AG04450 (cell line): ENCODE results near the gene LONRF2. TPM values are rescaled to one million over a fixed set of nuclear protein-coding genes. Genes with fewer than 3 reads are reported as not detected.

Experiments
- CTCF ChIA-PET: fragments of 300-600, 350-600 bp; formaldehyde crosslinking; extraction: SDS; loops from one replicate; lab custom pipeline; 2022; ENCODE audit warnings: antibody characterized with exemption, inconsistent platforms; lab: Charles Lee
- POLR2A ChIA-PET: fragments of 350-600 bp; formaldehyde crosslinking; extraction: SDS; loops from one replicate; lab custom pipeline; 2021; ENCODE audit warnings: antibody characterized with exemption, inconsistent platforms; lab: Yijun Ruan, JAX
- DNase-seq: peaks from one replicate; pipeline ENCODE4 v3.0.0-alpha.2; 2011; ENCODE audit warnings: low read depth, low spot score
- H3K27ac ChIP-seq: one replicate; pipeline ENCODE4 v1.5.1; 2012; ENCODE audit warnings: low read depth, low read length, control low read depth
- H3K27me3 ChIP-seq: one replicate; pipeline ENCODE4 v1.6.0; 2012; ENCODE audit warnings: low read length; ENCODE audit not compliant: control insufficient read depth, insufficient read depth
- H3K4me3 ChIP-seq: 2 replicates; pipeline ENCODE4 v1.5.1; 2011; ENCODE audit warnings: mild to moderate bottlenecking, low read depth, low read length, control low read depth
- H3K9me3 ChIP-seq: 2 replicates; pipeline ENCODE4 v1.5.1; 2012; ENCODE audit warnings: low read length; ENCODE audit not compliant: control insufficient read depth, insufficient read depth
- CTCF ChIP-seq: IDR thresholded peaks from 2 replicates; pipeline ENCODE4 v1.5.1; 2011; ENCODE audit warnings: low read depth, low read length, control low read depth, inconsistent platforms
- polyA plus RNA-seq: library from polyadenylated mRNA; depleted of rRNA; stranded (reverse); fragments of >200 nt; gene quantifications from 2 replicates; pipeline ENCODE4 v1.2.3, GENCODE V29; 2011

The LONRF2 gene
- polyA plus RNA-seq, 1 experiment, result 0.98 TPM

GRCh38 chr2:100233061-100233460 lies 89.2 kb downstream of the LONRF2 start:
- no peak for DNase-seq
- no peak overlapping the region for H3K27ac ChIP-seq
- ChIA-PET CTCF (no interaction called here), POLR2A (no interaction called here)
- H3K9me3 ChIP-seq, result peaks cover 3% of the 10 kb centered on the region; the same call in 1 of the 2 replicates
- H3K27me3 ChIP-seq, result no peaks in the 10 kb centered on the region
- TF ChIP-seq CTCF, result no peak
- no peak overlapping the region for H3K4me3 ChIP-seq

DNA sequence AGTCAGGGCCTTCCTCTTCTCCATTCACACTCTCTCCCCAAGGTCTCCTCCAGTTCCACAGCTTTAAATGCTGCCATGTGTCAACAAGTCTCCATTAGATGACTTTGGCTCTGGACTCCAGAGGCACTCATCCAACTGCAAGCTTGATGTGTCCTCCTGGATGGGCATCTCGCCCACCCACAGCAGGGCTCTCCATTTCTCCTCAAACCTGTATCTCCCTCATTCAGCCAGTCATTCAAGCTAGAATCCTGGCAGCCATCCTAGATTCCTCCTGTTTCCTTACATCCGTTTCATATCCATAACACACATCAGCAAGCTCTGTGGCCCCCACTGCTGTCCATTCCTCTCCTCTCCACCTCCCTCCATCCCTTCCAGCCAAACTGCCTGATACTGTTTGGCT lies 91.5 kb downstream of the LONRF2 start:
- no peak overlapping the region for H3K27ac ChIP-seq
- DNase-seq, result no peak
- peaks cover 3% of the 10 kb centered on the region; the same call in 1 of the 2 replicates for H3K9me3 ChIP-seq
- ChIA-PET POLR2A (no interaction called here), CTCF (no interaction called here)
- no peak overlapping the region for H3K4me3 ChIP-seq
- peaks cover 3% of the 10 kb centered on the region for H3K27me3 ChIP-seq
- no peak for TF ChIP-seq CTCF

GRCh38 chr2:100228967-100229366 lies 93.3 kb downstream of the LONRF2 start:
- Histone ChIP-seq H3K4me3 (no peak overlapping the region), H3K27ac (no peak overlapping the region), H3K27me3 (peaks cover 13% of the 10 kb centered on the region), H3K9me3 (no peaks in the 10 kb centered on the region)
- no peak for DNase-seq
- ChIA-PET POLR2A (no interaction called here), CTCF (interaction anchor here (1.1 kb wide), 1 partner anchor 8 kb away, joined by 3 read pairs; no protein-coding TSS in a partner anchor)
- peak; percentile 38 for TF ChIP-seq CTCF

DNA sequence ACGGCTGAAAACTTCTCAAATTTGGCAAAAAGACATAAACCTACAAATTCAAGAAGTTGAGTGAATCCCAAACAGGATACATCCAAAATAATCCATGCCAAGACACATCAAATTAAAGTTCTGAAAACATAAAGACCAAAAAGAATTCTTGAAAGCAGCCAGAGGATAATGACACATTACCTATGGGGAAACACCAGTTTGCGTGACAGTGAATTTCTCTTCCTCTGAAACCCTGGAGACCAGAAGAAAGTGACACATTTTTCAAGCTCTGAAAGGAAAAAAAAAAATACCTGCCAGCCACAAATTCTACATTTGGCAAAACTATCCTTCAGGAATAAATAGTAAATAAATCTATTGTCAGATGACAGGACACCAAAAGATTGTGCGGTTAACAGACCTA lies 93.9 kb downstream of the LONRF2 start:
- CTCF ChIA-PET, result interaction anchor here (1.1 kb wide), 1 partner anchor 8 kb away, joined by 3 read pairs; no protein-coding TSS in a partner anchor

More for the DNA sequence above, 93.9 kb downstream of the LONRF2 start:
- H3K4me3 ChIP-seq, result no peak overlapping the region
- no peak for TF ChIP-seq CTCF
- no peak overlapping the region for H3K27ac ChIP-seq
- DNase-seq, result no peak
- no peaks in the 10 kb centered on the region for H3K9me3 ChIP-seq
- POLR2A ChIA-PET, result no interaction called here
- peaks cover 17% of the 10 kb centered on the region for H3K27me3 ChIP-seq
